HEK293 (cell line): Measurements from ENCODE around the gene BRI3.
A peak's percentile ranks its signal among the peaks of the same experiment; 100 is the strongest.

ENCODE experiments used
- EGR2 ChIP-seq: fragments of 450-650 bp; formaldehyde crosslinking; IDR thresholded peaks from 2 replicates; pipeline ENCODE4 v1.5.1; 2016; ENCODE audit warnings: low read depth, missing biosample characterization, missing genetic modification characterization
- FEZF1 ChIP-seq: fragments of 450-650 bp; formaldehyde crosslinking; IDR thresholded peaks from 2 replicates; pipeline ENCODE4 v1.5.1; 2016; ENCODE audit warnings: missing biosample characterization, missing genetic modification characterization
- GLIS1 ChIP-seq: fragments of 450-650 bp; formaldehyde crosslinking; IDR thresholded peaks from 2 replicates; pipeline ENCODE4 v1.5.1; 2016; ENCODE audit warnings: missing biosample characterization, missing genetic modification characterization
- OSR2 ChIP-seq: fragments of 450-650 bp; formaldehyde crosslinking; IDR thresholded peaks from 2 replicates; pipeline ENCODE4 v1.5.1; 2016; ENCODE audit warnings: missing biosample characterization, missing genetic modification characterization
- SCRT2 ChIP-seq: fragments of 450-650 bp; formaldehyde crosslinking; IDR thresholded peaks from 2 replicates; pipeline ENCODE4 v1.5.1; 2016; ENCODE audit warnings: missing biosample characterization, missing genetic modification characterization
- SETDB1 ChIP-seq: IDR thresholded peaks from one replicate; pipeline ENCODE4 v1.6.1; 2017; ENCODE audit warnings: mild to moderate bottlenecking, low read length, moderate library complexity, mixed read lengths; ENCODE audit not compliant: insufficient read length
- ZBTB17 ChIP-seq: fragments of 450-650 bp; formaldehyde crosslinking; IDR thresholded peaks from 2 replicates; pipeline ENCODE4 v1.5.1; 2016; ENCODE audit warnings: missing biosample characterization, missing genetic modification characterization
- ZBTB7A ChIP-seq: fragments of 450-650 bp; formaldehyde crosslinking; IDR thresholded peaks from 2 replicates; pipeline ENCODE4 v1.5.1; 2016; ENCODE audit warnings: low read depth, missing biosample characterization, missing genetic modification characterization
- ZFP41 ChIP-seq: fragments of 450-650 bp; formaldehyde crosslinking; IDR thresholded peaks from 2 replicates; pipeline ENCODE4 v1.5.1; 2016; ENCODE audit warnings: missing biosample characterization, missing genetic modification characterization, borderline replicate concordance
- ZNF146 ChIP-seq: fragments of 450-650 bp; formaldehyde crosslinking; IDR thresholded peaks from 2 replicates; pipeline ENCODE4 v1.5.1; 2016; ENCODE audit warnings: missing biosample characterization, missing genetic modification characterization
- ZNF23 ChIP-seq: fragments of 450-650 bp; formaldehyde crosslinking; IDR thresholded peaks from 2 replicates; pipeline ENCODE4 v1.5.1; 2016; ENCODE audit warnings: missing biosample characterization, missing genetic modification characterization, borderline replicate concordance
- ZNF292 ChIP-seq: fragments of 450-650 bp; formaldehyde crosslinking; IDR thresholded peaks from 2 replicates; pipeline ENCODE4 v1.5.1; 2016; ENCODE audit warnings: low read depth, missing biosample characterization, missing genetic modification characterization, borderline replicate concordance
- ZNF426 ChIP-seq: fragments of 450-650 bp; formaldehyde crosslinking; IDR thresholded peaks from 2 replicates; pipeline ENCODE4 v1.5.1; 2017; ENCODE audit warnings: missing biosample characterization, missing genetic modification characterization, mild to moderate bottlenecking, inconsistent platforms, moderate library complexity
- ZNF473 ChIP-seq: fragments of 450-650 bp; formaldehyde crosslinking; IDR thresholded peaks from 2 replicates; pipeline ENCODE4 v1.5.1; 2017; ENCODE audit warnings: missing biosample characterization, missing genetic modification characterization
- ZNF48 ChIP-seq: fragments of 450-650 bp; formaldehyde crosslinking; IDR thresholded peaks from 2 replicates; pipeline ENCODE4 v1.5.1; 2016; ENCODE audit warnings: missing biosample characterization, missing genetic modification characterization
- ZNF501 ChIP-seq: fragments of 450-650 bp; formaldehyde crosslinking; IDR thresholded peaks from 2 replicates; pipeline ENCODE4 v1.5.1; 2016; ENCODE audit warnings: missing biosample characterization, missing genetic modification characterization
- ZNF610 ChIP-seq: fragments of 450-650 bp; formaldehyde crosslinking; IDR thresholded peaks from 2 replicates; pipeline ENCODE4 v1.5.1; 2016; ENCODE audit warnings: missing biosample characterization, missing genetic modification characterization, borderline replicate concordance
- ZNF768 ChIP-seq: fragments of 450-650 bp; formaldehyde crosslinking; IDR thresholded peaks from 2 replicates; pipeline ENCODE4 v1.5.1; 2018; ENCODE audit warnings: missing biosample characterization, mild to moderate bottlenecking, missing genetic modification characterization
- ZNF792 ChIP-seq: fragments of 450-650 bp; formaldehyde crosslinking; IDR thresholded peaks from 2 replicates; pipeline ENCODE4 v1.5.1; 2016; ENCODE audit warnings: missing biosample characterization, missing genetic modification characterization
- ZNF843 ChIP-seq: fragments of 450-650 bp; formaldehyde crosslinking; IDR thresholded peaks from 2 replicates; pipeline ENCODE4 v1.5.1; 2016; ENCODE audit warnings: missing biosample characterization, missing genetic modification characterization
- TF ChIP-seq, protein P1 (sequence below): fragments of 450-650 bp; formaldehyde crosslinking; IDR thresholded peaks from 2 replicates; pipeline ENCODE4 v1.5.1; 2016; ENCODE audit warnings: missing biosample characterization, missing genetic modification characterization, borderline replicate concordance
- TF ChIP-seq, protein P2 (sequence below): fragments of 450-650 bp; formaldehyde crosslinking; IDR thresholded peaks from 2 replicates; pipeline ENCODE4 v1.5.1; 2016; ENCODE audit warnings: missing biosample characterization, missing genetic modification characterization
- TF ChIP-seq, protein P3 (sequence below): fragments of 450-650 bp; formaldehyde crosslinking; IDR thresholded peaks from 2 replicates; pipeline ENCODE4 v1.5.1; 2016; ENCODE audit warnings: missing biosample characterization, missing genetic modification characterization
- TF ChIP-seq, protein P4 (sequence below): fragments of 450-650 bp; formaldehyde crosslinking; IDR thresholded peaks from 2 replicates; pipeline ENCODE4 v1.5.1; 2017; ENCODE audit warnings: missing biosample characterization, missing genetic modification characterization
- TF ChIP-seq, protein P5 (sequence below): fragments of 450-650 bp; formaldehyde crosslinking; IDR thresholded peaks from 2 replicates; pipeline ENCODE4 v1.5.1; 2017; ENCODE audit warnings: missing biosample characterization, missing genetic modification characterization
- TF ChIP-seq, protein P6 (sequence below): fragments of 450-650 bp; formaldehyde crosslinking; IDR thresholded peaks from 2 replicates; pipeline ENCODE4 v1.5.1; 2016; ENCODE audit warnings: missing biosample characterization, missing genetic modification characterization
- TF ChIP-seq, protein P7 (sequence below): fragments of 450-650 bp; formaldehyde crosslinking; IDR thresholded peaks from 2 replicates; pipeline ENCODE4 v1.5.1; 2016; ENCODE audit warnings: missing biosample characterization, missing genetic modification characterization

The BRI3 gene

DNA sequence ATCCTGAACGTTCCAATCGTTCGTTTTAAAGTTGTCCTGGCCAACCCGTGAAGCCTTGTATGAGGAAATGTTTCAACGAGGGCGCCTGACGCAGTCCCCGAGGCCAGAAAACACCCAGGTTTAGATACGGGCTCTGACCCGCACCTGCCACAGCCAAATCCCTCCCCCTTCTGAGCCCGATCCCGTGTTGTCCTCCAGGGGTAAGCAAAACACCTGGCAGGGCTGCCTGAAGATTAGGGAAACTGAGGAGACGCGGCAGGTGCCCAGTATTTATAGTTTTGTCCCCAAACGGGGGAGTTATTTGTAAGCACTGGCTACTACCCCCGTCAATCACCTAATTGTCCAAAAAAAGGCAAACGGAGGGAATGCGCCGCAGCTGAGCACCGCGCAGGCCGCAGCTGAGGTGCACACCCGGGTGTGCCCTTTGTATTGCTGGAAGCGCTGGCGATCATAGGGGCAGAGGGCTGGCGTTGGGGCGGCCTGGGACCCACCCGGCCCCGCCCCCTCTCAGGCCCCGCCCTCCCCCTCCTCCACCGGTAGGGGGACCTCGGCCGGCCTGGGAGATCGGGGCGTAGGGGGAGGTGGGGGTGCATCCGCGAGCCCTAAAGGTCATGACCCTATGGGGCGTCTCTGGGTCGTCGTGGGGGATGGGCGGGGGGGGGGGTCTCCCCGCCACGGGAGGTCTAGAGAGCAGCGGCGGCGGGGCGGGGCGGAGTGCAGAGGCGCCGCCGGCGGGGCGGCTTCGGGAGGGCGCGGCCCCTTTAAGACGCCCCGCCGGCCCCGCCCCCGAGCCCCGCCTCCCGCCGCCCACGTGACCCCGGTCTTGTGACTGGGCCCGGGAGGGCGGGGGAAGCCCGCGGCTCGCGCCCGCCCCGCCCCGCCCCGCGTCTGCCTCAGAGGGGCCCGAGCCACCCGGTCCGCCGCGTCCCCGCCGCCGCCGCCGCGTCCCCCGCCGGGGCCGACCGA lies at the start of gene BRI3 (continued):
- TF ChIP-seq, protein P1, sequence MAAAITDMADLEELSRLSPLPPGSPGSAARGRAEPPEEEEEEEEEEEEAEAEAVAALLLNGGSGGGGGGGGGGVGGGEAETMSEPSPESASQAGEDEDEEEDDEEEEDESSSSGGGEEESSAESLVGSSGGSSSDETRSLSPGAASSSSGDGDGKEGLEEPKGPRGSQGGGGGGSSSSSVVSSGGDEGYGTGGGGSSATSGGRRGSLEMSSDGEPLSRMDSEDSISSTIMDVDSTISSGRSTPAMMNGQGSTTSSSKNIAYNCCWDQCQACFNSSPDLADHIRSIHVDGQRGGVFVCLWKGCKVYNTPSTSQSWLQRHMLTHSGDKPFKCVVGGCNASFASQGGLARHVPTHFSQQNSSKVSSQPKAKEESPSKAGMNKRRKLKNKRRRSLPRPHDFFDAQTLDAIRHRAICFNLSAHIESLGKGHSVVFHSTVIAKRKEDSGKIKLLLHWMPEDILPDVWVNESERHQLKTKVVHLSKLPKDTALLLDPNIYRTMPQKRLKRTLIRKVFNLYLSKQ (tag by site-specific recombination) = no peak
- TF ChIP-seq ZNF23 (tag by site-specific recombination) (no peak), ZNF501 (peak; percentile 63; the same call in 1 of the 2 replicates), ZNF146 (tag by site-specific recombination) (no peak), ZNF792 (tag by site-specific recombination) (no peak), ZNF610 (no peak), ZNF768 (no peak), OSR2 (tag by site-specific recombination) (no peak), ZBTB17 (peak; percentile 34; the same call in 1 of the 2 replicates), EGR2 (tag by site-specific recombination) (no peak), ZBTB7A (tag by site-specific recombination) (no peak), ZNF48 (tag by site-specific recombination) (no peak), SETDB1 (no peak), ZNF292 (tag by site-specific recombination) (no peak), GLIS1 (tag by site-specific recombination) (peak; percentile 48; the same call in 1 of the 2 replicates), ZNF473 (tag by site-specific recombination) (no peak), FEZF1 (peak; percentile 64), ZNF843 (tag by site-specific recombination) (no peak), ZFP41 (tag by site-specific recombination) (no peak), SCRT2 (tag by site-specific recombination) (no peak), ZNF426 (tag by site-specific recombination) (no peak)
- TF ChIP-seq, protein P2, sequence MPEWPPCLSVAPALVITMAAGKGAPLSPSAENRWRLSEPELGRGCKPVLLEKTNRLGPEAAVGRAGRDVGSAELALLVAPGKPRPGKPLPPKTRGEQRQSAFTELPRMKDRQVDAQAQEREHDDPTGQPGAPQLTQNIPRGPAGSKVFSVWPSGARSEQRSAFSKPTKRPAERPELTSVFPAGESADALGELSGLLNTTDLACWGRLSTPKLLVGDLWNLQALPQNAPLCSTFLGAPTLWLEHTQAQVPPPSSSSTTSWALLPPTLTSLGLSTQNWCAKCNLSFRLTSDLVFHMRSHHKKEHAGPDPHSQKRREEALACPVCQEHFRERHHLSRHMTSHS = no peak
- TF ChIP-seq, protein P3, sequence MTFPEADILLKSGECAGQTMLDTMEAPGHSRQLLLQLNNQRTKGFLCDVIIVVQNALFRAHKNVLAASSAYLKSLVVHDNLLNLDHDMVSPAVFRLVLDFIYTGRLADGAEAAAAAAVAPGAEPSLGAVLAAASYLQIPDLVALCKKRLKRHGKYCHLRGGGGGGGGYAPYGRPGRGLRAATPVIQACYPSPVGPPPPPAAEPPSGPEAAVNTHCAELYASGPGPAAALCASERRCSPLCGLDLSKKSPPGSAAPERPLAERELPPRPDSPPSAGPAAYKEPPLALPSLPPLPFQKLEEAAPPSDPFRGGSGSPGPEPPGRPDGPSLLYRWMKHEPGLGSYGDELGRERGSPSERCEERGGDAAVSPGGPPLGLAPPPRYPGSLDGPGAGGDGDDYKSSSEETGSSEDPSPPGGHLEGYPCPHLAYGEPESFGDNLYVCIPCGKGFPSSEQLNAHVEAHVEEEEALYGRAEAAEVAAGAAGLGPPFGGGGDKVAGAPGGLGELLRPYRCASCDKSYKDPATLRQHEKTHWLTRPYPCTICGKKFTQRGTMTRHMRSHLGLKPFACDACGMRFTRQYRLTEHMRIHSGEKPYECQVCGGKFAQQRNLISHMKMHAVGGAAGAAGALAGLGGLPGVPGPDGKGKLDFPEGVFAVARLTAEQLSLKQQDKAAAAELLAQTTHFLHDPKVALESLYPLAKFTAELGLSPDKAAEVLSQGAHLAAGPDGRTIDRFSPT (tag by site-specific recombination) = no peak
- TF ChIP-seq, protein P4, sequence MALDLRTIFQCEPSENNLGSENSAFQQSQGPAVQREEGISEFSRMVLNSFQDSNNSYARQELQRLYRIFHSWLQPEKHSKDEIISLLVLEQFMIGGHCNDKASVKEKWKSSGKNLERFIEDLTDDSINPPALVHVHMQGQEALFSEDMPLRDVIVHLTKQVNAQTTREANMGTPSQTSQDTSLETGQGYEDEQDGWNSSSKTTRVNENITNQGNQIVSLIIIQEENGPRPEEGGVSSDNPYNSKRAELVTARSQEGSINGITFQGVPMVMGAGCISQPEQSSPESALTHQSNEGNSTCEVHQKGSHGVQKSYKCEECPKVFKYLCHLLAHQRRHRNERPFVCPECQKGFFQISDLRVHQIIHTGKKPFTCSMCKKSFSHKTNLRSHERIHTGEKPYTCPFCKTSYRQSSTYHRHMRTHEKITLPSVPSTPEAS (tag by site-specific recombination) = no peak
- TF ChIP-seq, protein P5, sequence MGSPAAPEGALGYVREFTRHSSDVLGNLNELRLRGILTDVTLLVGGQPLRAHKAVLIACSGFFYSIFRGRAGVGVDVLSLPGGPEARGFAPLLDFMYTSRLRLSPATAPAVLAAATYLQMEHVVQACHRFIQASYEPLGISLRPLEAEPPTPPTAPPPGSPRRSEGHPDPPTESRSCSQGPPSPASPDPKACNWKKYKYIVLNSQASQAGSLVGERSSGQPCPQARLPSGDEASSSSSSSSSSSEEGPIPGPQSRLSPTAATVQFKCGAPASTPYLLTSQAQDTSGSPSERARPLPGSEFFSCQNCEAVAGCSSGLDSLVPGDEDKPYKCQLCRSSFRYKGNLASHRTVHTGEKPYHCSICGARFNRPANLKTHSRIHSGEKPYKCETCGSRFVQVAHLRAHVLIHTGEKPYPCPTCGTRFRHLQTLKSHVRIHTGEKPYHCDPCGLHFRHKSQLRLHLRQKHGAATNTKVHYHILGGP (tag by site-specific recombination) = no peak
- TF ChIP-seq, protein P6, sequence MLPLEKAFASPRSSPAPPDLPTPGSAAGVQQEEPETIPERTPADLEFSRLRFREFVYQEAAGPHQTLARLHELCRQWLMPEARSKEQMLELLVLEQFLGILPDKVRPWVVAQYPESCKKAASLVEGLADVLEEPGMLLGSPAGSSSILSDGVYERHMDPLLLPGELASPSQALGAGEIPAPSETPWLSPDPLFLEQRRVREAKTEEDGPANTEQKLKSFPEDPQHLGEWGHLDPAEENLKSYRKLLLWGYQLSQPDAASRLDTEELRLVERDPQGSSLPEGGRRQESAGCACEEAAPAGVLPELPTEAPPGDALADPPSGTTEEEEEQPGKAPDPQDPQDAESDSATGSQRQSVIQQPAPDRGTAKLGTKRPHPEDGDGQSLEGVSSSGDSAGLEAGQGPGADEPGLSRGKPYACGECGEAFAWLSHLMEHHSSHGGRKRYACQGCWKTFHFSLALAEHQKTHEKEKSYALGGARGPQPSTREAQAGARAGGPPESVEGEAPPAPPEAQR (tag by site-specific recombination) = no peak
- TF ChIP-seq, protein P7, sequence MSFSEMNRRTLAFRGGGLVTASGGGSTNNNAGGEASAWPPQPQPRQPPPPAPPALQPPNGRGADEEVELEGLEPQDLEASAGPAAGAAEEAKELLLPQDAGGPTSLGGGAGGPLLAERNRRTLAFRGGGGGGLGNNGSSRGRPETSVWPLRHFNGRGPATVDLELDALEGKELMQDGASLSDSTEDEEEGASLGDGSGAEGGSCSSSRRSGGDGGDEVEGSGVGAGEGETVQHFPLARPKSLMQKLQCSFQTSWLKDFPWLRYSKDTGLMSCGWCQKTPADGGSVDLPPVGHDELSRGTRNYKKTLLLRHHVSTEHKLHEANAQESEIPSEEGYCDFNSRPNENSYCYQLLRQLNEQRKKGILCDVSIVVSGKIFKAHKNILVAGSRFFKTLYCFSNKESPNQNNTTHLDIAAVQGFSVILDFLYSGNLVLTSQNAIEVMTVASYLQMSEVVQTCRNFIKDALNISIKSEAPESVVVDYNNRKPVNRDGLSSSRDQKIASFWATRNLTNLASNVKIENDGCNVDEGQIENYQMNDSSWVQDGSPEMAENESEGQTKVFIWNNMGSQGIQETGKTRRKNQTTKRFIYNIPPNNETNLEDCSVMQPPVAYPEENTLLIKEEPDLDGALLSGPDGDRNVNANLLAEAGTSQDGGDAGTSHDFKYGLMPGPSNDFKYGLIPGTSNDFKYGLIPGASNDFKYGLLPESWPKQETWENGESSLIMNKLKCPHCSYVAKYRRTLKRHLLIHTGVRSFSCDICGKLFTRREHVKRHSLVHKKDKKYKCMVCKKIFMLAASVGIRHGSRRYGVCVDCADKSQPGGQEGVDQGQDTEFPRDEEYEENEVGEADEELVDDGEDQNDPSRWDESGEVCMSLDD (tag by site-specific recombination) = no peak
